Liver (tissue), 9 donors: Measurements from ENCODE around the gene MCCD1. TPM values are rescaled to one million over a fixed set of nuclear protein-coding genes. Genes with fewer than 3 reads are reported as not detected.
"Not testable (repeated sequence)": the region's sequence is repeated elsewhere in the genome, so short reads cannot be mapped to it uniquely, and the experiment has no call there.

Source experiments
- DNase-seq: peaks from one replicate; pipeline ENCODE4 v3.0.0-alpha.2; 2017; ENCODE audit warnings: low spot score
- H3K27ac ChIP-seq, 2 donors: one replicate each; pipeline ENCODE4 v1.7.0; 2013; ENCODE audit warnings: inconsistent platforms in 2 of 2, low read length in 2 of 2, control low read depth in 1 of 2, low read depth in 1 of 2, mild to moderate bottlenecking in 1 of 2
- H3K27me3 ChIP-seq, 4 donors: one replicate each; pipeline versions ENCODE4 v1.6.1 to v1.7.0; 2013; ENCODE audit warnings: low read length in 3 of 4, inconsistent platforms in 1 of 4, mild to moderate bottlenecking in 1 of 4, moderate library complexity in 1 of 4; ENCODE audit not compliant: control insufficient read depth in 4 of 4, insufficient read depth in 4 of 4
- H3K36me3 ChIP-seq, 4 donors: one replicate each; pipeline versions ENCODE4 v1.6.1 to v1.7.0; 2013; ENCODE audit warnings: low read length in 3 of 4, mild to moderate bottlenecking in 3 of 4, low read depth in 1 of 4, moderate library complexity in 1 of 4; ENCODE audit not compliant: control insufficient read depth in 4 of 4, insufficient read depth in 3 of 4
- H3K4me1 ChIP-seq, 4 donors: one replicate each; pipeline versions ENCODE4 v1.6.1 to v1.7.0; 2013; ENCODE audit warnings: low read length in 3 of 4, mild to moderate bottlenecking in 3 of 4, moderate library complexity in 1 of 4; ENCODE audit not compliant: control insufficient read depth in 4 of 4, insufficient read depth in 4 of 4
- H3K4me3 ChIP-seq, 3 donors: one replicate each; pipeline versions ENCODE4 v1.6.1 to v1.7.0; 2013; ENCODE audit warnings: low read length in 3 of 3, control low read depth in 1 of 3, low read depth in 1 of 3, mild to moderate bottlenecking in 1 of 3
- H3K9ac ChIP-seq, 2 donors: one replicate each; pipeline ENCODE4 v1.7.0; 2013; ENCODE audit warnings: low read length in 2 of 2, mild to moderate bottlenecking in 2 of 2, moderate library complexity in 2 of 2, control low read depth in 1 of 2, low read depth in 1 of 2
- H3K9me3 ChIP-seq, 4 donors: one replicate each; pipeline versions ENCODE4 v1.6.1 to v1.7.0; 2013; ENCODE audit warnings: low read length in 3 of 4; ENCODE audit not compliant: control insufficient read depth in 4 of 4
- FOXA1 ChIP-seq: IDR thresholded peaks from 2 replicates; pipeline ENCODE4 v1.6.1; 2016; ENCODE audit warnings: antibody characterized with exemption
- GABPA ChIP-seq, 2 donors: IDR thresholded peaks in 1 of 2; conservative IDR thresholded peaks in 1 of 2; 2 replicates each; pipeline ENCODE4 v1.6.1; 2016; ENCODE audit warnings: antibody characterized with exemption in 2 of 2, mild to moderate bottlenecking in 1 of 2, moderate library complexity in 1 of 2
- NR2F2 ChIP-seq: IDR thresholded peaks from 2 replicates; pipeline ENCODE4 v1.6.1; 2016; ENCODE audit warnings: antibody characterized with exemption
- RAD21 ChIP-seq, 2 donors: IDR thresholded peaks; 2 replicates each; pipeline ENCODE4 v1.6.1; 2016; ENCODE audit warnings: antibody characterized with exemption in 2 of 2, mild to moderate bottlenecking in 2 of 2
- RXRA ChIP-seq, 2 donors: IDR thresholded peaks; 2 replicates each; pipeline ENCODE4 v1.6.1; 2017 to 2018; ENCODE audit warnings: antibody characterized with exemption in 2 of 2, mild to moderate bottlenecking in 1 of 2
- SP1 ChIP-seq: IDR thresholded peaks from 2 replicates; pipeline ENCODE4 v1.6.1; 2018; ENCODE audit warnings: antibody characterized with exemption, mild to moderate bottlenecking
- TAF1 ChIP-seq: conservative IDR thresholded peaks from 2 replicates; pipeline ENCODE4 v1.6.1; 2016; ENCODE audit warnings: antibody characterized with exemption, mild to moderate bottlenecking
- YY1 ChIP-seq: IDR thresholded peaks from 2 replicates; pipeline ENCODE4 v1.6.1; 2016; ENCODE audit warnings: antibody characterized with exemption, mild to moderate bottlenecking
- WGBS: extraction: QIAGEN DNeasy Blood & Tissue Kit; methylation state at CpG from one replicate; pipeline ENCODE4 v1.1.7; 2013; 5-methylcytosine and 5-hydroxymethylcytosine counted together
- polyA plus RNA-seq, 2 donors: library from polyadenylated mRNA; stranded (reverse) in 1 of 2; unstranded in 1 of 2; fragments of 200-250 nt in 1 of 2; fragments of >200 nt in 1 of 2; fragmentation: Nextera tagmentation in 1 of 2; extraction: Ambion mirVana in 1 of 2; gene quantifications; one replicate each; pipeline versions ENCODE4 v1.2.1 to v1.2.3, GENCODE V29; 2013 to 2015
- total RNA-seq, 2 donors: library from RNA; depleted of rRNA; stranded (reverse); fragments of >200 nt; gene quantifications; one replicate each; pipeline ENCODE4 v1.2.3, GENCODE V29; 2014
- TF ChIP-seq, protein P1 (sequence below): fragments of 150-350 bp; IDR thresholded peaks from 2 replicates; pipeline ENCODE4 v1.5.1; 2017; ENCODE audit warnings: improper control_type of control experiment, low read depth, low read length; ENCODE audit not compliant: missing input control
- TF ChIP-seq, protein P2 (sequence below): IDR thresholded peaks from 2 replicates; pipeline ENCODE4 v1.6.1; 2016; ENCODE audit warnings: antibody characterized with exemption
- TF ChIP-seq, protein P3 (sequence below): IDR thresholded peaks from 2 replicates; pipeline ENCODE4 v1.6.1; 2016; ENCODE audit warnings: antibody characterized with exemption, mild to moderate bottlenecking
- TF ChIP-seq, protein P4 (sequence below): IDR thresholded peaks from 2 replicates; pipeline ENCODE4 v1.6.1; 2016; ENCODE audit warnings: antibody characterized with exemption
- donor health status: healthy.
- donor health status: healthy.
- donor health status: healthy.
- donor health status: healthy.
- donor health status: healthy.

The MCCD1 gene
- total and polyA plus RNA-seq, 4 donors, result 0.56 TPM; not detected in 3

DNA sequence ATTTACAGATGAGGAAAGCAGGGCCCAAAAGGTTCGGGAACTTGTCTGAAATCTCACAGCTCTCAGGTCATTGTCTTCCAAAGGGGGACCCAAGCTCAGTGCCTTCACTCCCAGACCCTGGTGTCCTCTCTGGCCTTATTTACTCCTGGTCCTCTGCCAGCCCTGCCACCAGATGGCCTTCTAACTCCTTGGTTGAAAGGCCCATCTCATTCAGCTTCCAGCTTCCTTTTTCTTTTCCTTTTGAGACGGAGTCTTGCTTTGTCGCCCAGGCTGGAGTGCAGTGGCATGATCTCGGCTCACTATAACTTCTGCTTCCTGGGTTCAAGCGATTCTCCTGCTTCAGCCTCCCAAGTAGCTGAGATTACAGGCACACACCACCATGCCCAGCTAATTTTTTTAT, 22.6 kb downstream of the MCCD1 start:
- 59% methylated on average over 5 of the region's 5 CpGs for WGBS
- not testable (repeated sequence) for H3K27me3 ChIP-seq, H3K9ac ChIP-seq, H3K9me3 ChIP-seq, H3K27ac ChIP-seq, DNase-seq, H3K4me3 ChIP-seq
- H3K4me1 ChIP-seq, result peaks cover 5 to 17% (median 13%) of the 10 kb centered on the region in 4 donors
- H3K36me3 ChIP-seq, result peaks cover 0 to 17% (median 14%) of the 10 kb centered on the region in 4 donors
- TF ChIP-seq, protein P1, sequence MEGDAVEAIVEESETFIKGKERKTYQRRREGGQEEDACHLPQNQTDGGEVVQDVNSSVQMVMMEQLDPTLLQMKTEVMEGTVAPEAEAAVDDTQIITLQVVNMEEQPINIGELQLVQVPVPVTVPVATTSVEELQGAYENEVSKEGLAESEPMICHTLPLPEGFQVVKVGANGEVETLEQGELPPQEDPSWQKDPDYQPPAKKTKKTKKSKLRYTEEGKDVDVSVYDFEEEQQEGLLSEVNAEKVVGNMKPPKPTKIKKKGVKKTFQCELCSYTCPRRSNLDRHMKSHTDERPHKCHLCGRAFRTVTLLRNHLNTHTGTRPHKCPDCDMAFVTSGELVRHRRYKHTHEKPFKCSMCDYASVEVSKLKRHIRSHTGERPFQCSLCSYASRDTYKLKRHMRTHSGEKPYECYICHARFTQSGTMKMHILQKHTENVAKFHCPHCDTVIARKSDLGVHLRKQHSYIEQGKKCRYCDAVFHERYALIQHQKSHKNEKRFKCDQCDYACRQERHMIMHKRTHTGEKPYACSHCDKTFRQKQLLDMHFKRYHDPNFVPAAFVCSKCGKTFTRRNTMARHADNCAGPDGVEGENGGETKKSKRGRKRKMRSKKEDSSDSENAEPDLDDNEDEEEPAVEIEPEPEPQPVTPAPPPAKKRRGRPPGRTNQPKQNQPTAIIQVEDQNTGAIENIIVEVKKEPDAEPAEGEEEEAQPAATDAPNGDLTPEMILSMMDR, result peak; percentile 40
- peak; percentile 75 to 81 for TF ChIP-seq RAD21 (IDR thresholded peaks at IDR 0.05)

DNA sequence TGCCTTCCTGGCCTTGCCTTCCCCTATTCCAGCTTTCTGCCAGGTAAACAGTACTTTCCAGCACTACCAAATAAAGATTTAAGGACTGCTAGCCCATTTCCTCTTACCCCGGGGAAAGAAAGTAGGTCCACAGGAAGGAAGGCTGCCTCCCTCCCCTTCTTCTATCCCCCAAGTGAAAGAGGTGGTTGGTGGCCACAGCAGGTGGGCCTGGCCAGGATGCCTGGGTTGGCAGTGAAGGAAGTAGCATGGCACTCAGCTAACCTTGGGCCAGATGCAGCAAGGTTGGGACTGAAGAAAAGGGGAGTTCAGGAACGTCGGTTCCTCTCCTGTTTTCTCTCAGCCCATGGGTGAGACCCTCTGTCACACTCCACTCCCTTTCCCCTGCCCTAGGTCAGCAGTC, 27.5 kb downstream of the MCCD1 start:
- peaks cover 0 to 22% (median 7%) of the 10 kb centered on the region in 4 donors for H3K4me1 ChIP-seq
- no peak overlapping the region for H3K9ac ChIP-seq
- H3K27ac ChIP-seq, result no peak overlapping the region
- H3K36me3 ChIP-seq, result peaks cover 6 to 14% (median 11%) of the 10 kb centered on the region in 4 donors
- no peaks in the 10 kb centered on the region for H3K27me3 ChIP-seq
- no peak overlapping the region for H3K4me3 ChIP-seq
- no peak for DNase-seq
- 75% methylated on average over 3 of the region's 3 CpGs for WGBS
- TF ChIP-seq RAD21 (IDR thresholded peaks at IDR 0.05) (no peak), SP1 (no peak), FOXA1 (no peak), NR2F2 (no peak)
- TF ChIP-seq, protein P1, result no peak
- TF ChIP-seq, protein P2, sequence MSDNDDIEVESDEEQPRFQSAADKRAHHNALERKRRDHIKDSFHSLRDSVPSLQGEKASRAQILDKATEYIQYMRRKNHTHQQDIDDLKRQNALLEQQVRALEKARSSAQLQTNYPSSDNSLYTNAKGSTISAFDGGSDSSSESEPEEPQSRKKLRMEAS, result no peak
- no peaks in the 10 kb centered on the region for H3K9me3 ChIP-seq

DNA sequence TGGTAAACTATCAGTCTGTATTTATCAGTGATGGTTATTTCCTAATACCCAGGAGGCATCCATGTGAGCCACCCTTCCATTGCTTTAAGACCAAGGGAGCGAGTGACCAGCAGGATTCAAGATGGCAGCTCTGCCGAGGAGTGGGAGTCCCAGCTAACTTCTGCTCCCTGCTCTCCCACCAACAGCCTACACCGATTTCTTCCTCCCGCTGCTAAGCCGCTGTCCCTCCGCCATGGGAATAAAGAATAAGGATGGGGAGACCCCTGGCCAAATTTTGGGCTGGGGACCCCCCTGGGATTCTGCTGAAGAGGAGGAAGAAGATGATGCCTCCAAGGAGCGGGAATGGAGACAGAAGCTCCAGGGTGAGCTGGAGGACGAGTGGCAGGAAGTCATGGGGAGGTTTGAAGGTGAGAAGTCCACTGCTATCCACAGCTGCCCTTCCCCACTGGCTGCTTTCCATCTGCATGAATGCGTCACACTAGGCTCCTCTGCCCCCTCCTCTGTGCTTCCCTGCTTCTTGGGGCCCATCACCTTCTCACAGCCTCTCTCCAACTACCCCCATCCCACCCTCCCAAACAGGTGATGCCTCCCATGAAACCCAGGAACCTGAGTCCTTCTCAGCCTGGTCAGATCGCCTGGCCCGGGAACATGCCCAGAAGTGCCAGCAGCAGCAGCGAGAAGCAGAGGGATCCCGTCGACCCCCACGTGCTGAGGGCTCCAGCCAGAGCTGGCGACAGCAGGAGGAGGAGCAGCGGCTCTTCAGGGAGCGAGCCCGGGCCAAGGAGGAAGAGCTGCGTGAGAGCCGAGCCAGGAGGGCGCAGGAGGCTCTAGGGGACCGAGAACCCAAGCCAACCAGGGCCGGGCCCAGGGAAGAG, 28.9 kb downstream of the MCCD1 start:
- Histone ChIP-seq H3K27me3 (no peaks in the 10 kb centered on the region), H3K4me3 (no peak overlapping the region), H3K9me3 (no peaks in the 10 kb centered on the region), H3K36me3 (peaks cover 6 to 14% (median 11%) of the 10 kb centered on the region in 4 donors), H3K4me1 (peaks cover 0 to 22% (median 7%) of the 10 kb centered on the region in 4 donors), H3K27ac (peak overlapping the region; percentile 55 to 84), H3K9ac (no peak overlapping the region)
- WGBS, result 79% methylated on average over 24 of the region's 24 CpGs
- no peak for DNase-seq
- no peak for TF ChIP-seq GABPA (IDR thresholded peaks at IDR 0.05 in 1 of 2, conservative IDR thresholded peaks at IDR 0.05 in 1 of 2)
- TF ChIP-seq, protein P2, result no peak
- TF ChIP-seq YY1, result no peak
- no peak for TF ChIP-seq RXRA (IDR thresholded peaks at IDR 0.05)
- TF ChIP-seq, protein P3, sequence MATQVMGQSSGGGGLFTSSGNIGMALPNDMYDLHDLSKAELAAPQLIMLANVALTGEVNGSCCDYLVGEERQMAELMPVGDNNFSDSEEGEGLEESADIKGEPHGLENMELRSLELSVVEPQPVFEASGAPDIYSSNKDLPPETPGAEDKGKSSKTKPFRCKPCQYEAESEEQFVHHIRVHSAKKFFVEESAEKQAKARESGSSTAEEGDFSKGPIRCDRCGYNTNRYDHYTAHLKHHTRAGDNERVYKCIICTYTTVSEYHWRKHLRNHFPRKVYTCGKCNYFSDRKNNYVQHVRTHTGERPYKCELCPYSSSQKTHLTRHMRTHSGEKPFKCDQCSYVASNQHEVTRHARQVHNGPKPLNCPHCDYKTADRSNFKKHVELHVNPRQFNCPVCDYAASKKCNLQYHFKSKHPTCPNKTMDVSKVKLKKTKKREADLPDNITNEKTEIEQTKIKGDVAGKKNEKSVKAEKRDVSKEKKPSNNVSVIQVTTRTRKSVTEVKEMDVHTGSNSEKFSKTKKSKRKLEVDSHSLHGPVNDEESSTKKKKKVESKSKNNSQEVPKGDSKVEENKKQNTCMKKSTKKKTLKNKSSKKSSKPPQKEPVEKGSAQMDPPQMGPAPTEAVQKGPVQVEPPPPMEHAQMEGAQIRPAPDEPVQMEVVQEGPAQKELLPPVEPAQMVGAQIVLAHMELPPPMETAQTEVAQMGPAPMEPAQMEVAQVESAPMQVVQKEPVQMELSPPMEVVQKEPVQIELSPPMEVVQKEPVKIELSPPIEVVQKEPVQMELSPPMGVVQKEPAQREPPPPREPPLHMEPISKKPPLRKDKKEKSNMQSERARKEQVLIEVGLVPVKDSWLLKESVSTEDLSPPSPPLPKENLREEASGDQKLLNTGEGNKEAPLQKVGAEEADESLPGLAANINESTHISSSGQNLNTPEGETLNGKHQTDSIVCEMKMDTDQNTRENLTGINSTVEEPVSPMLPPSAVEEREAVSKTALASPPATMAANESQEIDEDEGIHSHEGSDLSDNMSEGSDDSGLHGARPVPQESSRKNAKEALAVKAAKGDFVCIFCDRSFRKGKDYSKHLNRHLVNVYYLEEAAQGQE, result no peak
- no peak for TF ChIP-seq RAD21 (IDR thresholded peaks at IDR 0.05)
- TF ChIP-seq TAF1, result no peak
- TF ChIP-seq, protein P4, sequence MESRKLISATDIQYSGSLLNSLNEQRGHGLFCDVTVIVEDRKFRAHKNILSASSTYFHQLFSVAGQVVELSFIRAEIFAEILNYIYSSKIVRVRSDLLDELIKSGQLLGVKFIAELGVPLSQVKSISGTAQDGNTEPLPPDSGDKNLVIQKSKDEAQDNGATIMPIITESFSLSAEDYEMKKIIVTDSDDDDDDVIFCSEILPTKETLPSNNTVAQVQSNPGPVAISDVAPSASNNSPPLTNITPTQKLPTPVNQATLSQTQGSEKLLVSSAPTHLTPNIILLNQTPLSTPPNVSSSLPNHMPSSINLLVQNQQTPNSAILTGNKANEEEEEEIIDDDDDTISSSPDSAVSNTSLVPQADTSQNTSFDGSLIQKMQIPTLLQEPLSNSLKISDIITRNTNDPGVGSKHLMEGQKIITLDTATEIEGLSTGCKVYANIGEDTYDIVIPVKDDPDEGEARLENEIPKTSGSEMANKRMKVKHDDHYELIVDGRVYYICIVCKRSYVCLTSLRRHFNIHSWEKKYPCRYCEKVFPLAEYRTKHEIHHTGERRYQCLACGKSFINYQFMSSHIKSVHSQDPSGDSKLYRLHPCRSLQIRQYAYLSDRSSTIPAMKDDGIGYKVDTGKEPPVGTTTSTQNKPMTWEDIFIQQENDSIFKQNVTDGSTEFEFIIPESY, result no peak
- no peak for TF ChIP-seq NR2F2
